Activated T-cell treated with anti-CD3 and anti-CD28 coated beads for 24 hours (primary cell): ENCODE data around the gene ECT2L.

Experiments
- DNase-seq: peaks from one replicate; pipeline ENCODE4 v3.0.0-alpha.2; 2020; ENCODE audit warnings: low read depth

The ECT2L gene, protein sequence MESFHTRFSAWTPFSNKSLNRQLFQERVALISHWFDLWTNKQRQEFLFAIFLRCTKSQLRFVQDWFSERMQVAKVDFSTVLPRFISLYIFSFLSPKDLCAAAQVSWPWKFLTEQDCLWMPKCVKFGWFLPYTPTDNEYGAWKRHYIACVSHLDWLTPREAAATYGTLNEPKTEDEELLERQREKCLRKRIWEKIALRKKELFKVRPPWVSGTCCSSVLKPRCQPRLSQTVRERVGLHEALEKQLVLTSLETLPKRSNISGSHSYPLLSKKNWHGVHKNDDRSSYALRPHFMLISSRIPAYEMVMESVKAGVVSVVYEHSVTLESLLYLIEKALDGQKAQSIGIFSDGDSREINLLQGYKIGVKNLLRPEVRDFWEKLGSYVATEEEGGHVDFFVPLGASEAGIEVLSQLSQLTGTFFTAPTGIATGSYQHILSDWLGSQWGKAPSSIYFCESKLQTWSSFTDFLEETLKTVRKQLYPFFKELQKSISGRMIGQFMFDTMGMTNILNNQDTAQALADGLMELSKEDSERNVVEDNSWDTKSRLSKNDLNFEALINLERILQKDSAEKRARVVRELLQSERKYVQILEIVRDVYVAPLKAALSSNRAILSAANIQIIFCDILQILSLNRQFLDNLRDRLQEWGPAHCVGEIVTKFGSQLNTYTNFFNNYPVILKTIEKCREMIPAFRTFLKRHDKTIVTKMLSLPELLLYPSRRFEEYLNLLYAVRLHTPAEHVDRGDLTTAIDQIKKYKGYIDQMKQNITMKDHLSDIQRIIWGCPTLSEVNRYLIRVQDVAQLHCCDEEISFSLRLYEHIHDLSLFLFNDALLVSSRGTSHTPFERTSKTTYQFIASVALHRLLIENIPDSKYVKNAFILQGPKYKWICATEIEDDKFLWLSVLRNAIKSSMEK

DNA sequence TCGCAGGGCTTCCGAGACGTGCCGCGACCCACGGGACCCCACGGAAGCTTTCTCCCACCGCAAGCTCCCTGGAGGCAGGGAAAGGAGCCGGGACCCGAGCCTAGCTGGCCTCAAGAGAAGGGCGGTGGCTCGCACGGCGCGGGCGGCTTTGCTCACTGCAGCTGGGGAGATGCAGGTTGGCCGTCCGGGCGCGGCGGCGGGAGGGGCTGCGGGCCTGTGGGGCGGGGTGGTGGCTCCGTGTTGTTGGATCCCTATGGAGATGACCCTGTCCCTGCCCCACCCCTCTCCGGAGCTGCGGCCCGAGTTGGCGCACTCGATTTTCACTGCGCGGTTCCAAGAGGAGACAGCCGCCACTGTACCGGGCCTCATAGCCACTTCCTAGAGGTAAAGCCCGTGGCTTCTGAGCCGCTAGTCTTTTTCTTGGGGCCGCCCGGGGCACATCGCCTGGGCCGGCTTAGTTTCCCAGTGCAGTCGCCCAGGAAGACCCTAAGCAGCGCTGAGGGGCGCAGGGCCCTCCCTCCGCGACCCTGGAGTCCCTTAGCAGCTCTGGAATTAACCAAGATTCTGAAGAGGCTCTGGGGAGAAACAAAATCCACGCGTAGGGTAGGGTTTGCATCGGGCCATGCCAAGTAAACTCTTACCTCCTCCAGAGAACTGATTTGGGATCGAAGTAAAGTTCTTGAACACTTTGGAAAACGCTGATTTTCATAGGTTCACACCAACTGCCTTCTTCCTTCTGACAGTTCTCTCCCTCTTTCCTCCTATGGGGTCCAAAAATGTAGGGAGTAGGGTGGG is at the start of gene ECT2L:
TSS of gene ECT2L (plus strand) at position 279 of the 795 bp plus-strand sequence. CDS start 17,188 bp downstream, outside the sequence.
- DNase-seq: no peak

DNA sequence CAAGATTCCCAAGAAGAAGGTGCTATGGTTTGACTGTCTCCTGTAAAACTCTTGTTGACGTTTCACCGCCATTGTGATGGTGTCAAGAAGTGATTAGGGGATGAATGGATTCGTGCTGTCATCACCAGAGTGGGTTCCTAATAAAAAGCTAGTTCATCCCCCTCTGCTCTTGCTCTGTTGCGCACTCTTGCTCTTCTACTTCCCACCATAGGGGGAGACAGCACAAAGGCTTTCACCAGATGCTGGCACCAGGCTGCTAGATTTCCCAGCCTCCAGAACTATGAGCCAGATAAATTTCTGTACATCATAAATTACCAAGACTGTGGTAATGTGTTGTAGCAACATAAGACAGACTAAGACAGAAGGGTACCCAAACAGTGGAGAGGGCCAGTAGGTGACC is 43.9 kb upstream of the ECT2L start:
- no peak for DNase-seq

DNA sequence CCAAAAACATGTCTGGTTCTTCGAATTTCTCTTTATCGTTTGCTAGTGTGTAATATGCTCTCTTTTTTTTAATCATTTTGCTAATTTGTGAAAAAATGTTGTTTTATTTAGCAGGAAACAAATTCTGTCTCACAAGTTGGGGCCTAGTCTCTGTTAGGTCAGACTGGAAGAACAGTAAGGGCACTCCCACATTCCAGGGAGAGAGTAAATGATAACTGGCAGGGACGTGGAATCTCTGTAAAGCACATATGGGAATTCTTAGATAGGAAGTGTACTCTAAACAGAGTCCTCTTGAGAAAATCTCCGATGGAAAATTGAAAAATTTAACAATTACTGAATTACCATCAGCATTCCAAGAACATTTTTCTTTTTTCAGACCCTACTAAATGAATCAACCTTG is 38.8 kb upstream of the ECT2L start:
- DNase-seq: no peak

DNA sequence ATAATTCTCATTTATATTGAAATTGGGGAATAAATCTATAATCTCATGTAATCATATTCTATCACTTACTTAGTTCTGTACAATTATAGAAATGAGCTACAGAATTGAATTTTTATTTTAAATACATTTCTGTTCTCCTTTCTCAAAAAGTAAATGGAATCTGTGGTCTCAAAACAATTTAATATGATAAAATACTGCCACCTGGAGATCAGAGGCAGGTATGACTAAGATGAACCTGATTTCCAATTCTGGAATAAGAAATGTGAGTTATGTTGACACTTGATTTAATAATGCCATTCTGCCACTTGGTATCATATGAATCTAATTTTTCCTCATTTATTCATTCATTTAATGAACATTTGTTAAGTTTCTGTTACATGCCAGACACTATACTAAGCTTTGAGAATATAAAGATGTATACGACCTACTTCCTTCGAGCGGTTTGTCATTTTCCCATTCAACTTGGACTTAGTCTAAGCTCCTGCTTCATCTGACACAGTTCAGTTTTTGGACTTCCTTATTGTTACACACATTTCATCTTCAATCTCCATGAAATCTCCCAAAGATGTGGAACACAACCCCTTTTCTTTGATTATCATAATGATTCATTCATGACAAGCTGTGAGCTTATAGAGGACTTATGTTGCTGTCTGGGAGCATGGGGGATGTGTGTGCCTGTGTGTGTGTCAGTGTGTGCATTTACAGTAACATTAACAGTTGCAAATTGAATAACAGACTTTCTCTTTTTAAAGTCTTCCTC is 29.8 kb upstream of the ECT2L start:
- DNase-seq: no peak

DNA sequence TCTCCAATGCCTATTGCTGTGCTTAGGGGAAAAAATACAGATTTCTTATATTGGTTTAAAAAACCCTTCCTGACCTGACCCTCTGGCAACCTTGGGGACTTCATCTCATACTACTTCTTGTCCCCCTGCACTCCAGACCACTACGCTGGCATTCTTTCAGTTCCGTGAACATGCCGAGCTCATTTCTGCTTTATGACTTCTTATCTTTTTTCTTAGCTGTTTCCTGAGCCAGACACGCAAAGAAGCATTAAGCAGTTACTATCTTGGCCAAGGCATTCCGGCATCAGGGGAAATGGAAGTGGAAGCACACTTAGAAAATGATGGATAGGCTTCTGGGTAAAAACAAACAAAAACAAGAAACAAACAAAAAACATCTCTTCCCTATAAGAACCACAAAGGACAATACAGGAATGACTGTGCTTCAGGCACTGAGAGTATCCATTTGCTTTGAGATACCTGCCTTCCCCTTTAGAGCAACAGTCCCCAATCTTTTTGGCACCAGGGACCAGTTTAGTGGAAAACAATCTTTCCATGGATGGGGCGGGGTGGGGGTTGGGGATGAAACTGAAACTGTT is 26.7 kb upstream of the ECT2L start:
- no peak for DNase-seq

DNA sequence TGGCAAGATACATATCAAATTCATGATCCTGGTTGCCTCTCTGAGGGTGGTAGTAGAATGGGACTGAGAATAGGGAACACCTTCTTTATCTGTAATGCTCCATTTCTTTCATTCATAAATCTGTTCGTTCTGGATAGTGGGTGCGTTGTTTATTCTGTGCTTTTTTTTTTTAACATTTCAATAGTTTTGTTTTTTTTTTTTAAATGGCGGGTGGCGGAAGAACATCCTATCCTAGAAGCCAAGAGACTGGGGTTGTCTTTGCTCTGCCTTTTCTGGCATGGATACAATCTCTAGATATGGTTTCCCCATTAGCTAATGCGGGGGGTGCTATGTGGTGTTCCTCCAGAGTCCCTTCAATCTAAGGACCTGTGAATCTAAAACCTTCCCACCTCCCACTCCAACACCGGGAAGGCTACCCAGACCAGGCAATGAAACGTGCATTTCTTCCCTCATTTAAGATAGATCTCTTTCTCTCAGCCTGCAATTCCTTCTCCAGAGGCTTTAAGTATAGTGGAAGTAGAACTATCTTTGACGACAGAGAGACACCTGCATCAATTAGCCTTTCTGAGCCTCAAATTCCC is 23.2 kb upstream of the ECT2L start:
- DNase-seq: no peak

DNA sequence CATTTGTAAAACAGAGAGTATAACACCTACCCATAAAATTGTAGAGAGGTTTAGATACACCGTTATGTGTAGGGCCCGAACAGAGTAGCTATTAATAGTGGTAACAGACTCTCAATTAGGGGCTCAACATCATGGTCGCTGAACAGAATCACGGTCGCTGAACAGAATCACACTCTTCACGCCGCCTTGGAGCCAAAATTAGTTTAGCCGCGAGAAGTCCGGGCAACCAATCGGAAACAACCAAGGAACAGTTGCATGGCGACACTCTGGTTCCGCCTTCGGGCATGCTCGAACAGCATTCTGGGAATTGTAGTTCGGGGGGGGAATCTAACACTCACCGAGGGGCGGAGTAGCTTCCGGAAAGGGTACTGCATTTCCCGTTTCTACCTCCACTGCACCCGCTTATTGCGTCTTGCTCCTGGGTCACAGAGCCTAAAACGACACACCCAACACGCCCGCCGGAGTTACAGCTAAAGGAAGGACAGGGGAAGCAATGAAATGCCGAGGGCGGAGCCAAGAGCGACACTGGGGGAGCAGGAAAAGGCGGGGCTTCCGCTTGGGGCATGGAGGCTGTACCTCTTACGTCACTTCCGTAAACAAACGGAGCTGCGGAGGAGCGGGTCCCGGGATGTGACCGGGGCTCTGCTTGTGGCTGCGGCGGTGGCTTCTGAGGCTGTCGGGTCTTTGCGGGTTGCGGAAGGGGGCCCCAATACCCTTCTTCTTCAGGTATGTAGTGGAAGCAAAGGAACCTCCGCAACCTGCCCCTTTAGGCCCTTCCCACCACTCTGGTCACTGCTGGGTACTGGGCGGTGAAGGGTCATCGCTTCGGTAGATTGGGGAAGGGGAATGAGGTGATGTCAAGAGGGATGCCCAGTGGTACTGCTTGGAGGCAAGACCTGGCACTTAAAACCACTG is 22.5 kb upstream of the ECT2L start, which contains the start of gene CCDC28A:
TSS of gene CCDC28A (plus strand) at position 593 of the 915 bp plus-strand sequence. CDS start 2,352 bp downstream, outside the sequence.
- DNase-seq: peak; percentile 89

DNA sequence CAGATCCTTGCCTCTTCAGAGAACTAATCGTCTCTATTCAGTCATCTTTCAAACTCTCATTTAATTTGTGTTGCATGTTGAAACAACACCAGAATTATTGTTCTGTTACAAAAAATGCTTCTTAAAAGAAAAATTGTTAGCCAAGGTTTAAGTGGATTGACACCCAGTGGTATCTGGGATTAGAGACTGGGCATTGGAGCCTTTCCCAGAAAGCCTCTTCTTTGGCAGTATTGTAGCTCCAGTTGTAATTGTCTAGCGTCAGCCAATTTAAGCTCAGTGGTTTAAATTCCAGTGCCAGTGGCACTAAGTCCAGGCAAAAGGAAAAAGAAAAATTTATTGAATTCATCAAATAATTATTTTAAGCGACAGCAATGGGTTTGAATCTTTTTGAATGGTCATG is 21.5 kb upstream of the ECT2L start:
- DNase-seq: no peak

DNA sequence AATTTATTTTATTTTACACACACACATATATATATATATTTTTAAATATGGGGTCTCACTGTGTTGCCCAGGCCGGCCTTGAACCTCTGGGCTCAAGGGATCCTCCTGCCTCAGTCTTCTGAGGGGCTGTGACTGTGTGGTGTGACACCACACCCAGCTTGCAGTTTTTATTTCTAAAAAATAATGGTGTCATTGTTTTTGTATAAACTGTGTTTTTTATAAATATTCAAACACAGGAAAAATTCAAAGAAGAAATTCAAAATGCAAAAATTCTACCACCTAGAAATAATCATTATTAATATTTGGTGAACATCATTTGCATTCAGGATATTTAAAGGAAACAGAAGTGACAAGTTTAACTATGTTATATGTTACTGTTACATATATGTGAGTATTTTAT is 19.2 kb upstream of the ECT2L start:
- no peak for DNase-seq

DNA sequence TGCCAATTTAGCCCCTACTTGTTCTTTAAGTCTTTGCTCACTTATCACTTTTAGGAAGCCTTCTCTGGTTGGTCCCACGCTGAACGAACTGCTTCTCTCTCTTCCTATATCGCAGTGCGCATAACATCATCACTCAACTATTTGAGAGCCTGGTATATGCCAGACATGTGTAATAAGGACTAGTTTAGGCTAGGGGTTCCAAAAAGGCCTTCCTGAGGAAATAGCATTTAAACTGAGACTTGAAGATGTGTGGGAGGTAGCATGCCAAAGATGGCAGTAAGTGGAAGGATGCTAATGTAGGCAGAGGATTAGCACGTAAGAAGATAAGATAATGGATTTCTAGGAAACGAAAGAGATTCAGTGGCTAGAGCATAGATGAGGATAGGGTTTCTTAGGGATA is 17.6 kb upstream of the ECT2L start:
- DNase-seq: no peak

DNA sequence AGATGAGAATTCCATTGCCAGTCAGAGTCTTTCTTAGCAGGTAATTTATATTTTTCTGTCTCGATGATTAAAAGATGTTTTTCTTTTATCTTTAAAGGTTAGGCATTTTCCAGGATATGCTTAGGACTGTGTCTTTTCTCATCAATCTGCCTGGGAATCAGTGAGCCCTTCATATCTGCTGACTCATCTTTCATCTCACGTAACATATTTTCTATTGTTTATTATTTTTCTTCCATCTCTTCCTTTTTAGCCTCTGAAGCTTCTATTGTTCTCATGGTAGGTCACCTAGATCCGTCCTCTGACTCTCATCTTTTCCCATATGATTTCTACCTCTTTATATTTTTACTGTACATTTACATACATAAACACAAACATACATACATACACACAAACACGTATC is 13.6 kb upstream of the ECT2L start:
- DNase-seq: no peak

DNA sequence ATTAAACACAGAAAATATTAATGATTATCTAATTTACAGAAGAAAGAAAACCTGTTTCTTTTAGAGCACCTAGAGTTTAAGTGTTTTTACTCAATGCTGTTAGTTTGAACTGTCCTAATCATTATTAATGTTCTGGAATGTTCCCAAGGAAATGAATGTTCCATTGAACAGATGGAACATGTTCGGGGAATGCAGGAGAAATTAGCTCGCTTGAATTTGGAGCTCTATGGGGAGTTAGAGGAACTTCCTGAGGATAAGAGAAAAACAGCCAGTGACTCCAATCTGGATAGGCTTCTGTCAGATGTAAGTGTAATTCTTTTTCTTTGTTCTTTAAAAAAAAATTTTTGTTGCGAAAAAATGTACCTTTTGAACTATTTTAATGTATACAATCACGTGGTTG is 10.8 kb upstream of the ECT2L start:
- no peak for DNase-seq

DNA sequence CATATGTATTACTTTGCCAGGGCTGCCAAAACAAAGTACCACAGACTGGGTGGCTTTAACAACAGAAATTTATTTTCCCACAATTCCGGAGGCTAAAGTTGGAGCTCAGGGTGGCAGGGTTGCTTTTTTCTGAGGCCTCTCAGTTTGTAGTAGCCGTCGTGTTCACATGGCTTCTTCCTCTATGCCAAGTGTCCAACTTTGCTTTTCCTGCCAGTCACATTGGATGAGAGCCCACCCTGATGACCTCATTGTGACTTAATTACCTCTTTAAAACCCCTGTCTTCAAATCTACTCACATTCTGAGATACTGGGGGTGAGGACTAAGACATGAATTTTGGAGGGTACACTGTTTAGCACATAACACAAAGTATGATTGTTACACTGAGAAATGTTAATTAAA is 9.9 kb upstream of the ECT2L start:
- DNase-seq: no peak

DNA sequence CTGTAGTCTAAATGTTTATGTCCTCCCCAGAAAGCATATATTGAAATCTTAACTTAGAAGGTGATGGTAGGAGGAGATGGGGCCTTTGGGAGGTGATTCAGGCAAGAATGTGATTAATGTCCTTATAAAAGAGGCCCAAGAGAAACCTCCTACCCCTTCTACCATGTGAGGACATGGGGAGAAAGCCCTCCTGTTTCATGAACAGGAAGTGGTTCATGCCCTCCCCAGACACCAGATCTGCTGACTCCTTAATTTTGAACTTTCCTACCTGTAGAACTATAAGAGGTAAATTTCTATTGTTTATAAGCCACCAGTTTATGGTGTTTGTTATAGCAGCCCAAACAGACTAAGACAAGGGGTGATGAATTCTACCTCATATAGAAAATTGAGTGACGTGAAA is 8.7 kb upstream of the ECT2L start:
- no peak for DNase-seq

DNA sequence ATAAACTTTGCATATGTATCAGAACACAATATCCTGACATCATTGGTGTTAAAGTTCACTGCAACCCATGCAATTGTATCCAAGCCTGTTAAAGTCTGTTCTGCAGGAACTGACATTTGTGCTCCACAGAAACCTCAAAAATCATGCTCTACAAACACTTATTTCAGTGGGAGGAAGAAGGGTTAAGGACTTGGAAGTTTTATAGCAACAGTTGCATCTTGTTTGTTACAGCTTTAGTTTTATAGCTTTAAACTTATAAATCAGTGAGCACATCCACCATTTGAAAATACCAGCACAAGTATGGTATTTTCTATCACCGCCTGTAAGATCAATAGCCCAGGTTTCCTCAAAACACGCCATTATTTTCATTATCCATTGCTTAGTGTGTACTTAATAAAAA is 884 bp downstream of the ECT2L start:
- no peak for DNase-seq

DNA sequence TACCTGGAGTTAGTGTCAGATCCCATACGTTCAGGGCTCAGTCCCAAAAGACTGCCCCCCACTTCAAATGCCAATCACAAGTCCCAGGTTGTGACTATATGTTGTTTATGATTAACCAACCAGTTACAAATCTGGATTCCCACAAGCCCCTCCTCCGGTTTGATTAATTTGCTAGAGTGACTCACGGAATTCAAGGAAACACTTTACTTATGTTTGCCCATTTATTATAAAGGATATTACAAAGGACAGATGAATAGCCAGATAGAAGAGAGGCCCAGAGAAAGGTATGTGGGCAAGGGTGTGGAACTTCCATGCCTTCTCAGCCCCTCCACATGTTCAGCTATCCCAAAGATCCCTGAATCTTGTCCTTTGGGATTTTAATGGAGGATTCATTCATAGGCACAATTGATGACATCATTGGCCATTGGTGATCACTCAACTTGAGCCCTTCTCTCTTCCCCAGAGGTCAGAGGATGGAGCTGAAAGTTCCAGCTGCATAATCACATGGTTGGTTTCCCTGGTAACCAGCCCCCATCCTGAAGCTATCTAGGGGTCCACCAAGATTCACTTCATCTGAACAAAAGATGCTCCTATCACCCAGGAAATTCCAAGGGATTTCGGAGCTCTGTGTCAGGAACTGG is 2.0 kb downstream of the ECT2L start:
- DNase-seq: no peak

DNA sequence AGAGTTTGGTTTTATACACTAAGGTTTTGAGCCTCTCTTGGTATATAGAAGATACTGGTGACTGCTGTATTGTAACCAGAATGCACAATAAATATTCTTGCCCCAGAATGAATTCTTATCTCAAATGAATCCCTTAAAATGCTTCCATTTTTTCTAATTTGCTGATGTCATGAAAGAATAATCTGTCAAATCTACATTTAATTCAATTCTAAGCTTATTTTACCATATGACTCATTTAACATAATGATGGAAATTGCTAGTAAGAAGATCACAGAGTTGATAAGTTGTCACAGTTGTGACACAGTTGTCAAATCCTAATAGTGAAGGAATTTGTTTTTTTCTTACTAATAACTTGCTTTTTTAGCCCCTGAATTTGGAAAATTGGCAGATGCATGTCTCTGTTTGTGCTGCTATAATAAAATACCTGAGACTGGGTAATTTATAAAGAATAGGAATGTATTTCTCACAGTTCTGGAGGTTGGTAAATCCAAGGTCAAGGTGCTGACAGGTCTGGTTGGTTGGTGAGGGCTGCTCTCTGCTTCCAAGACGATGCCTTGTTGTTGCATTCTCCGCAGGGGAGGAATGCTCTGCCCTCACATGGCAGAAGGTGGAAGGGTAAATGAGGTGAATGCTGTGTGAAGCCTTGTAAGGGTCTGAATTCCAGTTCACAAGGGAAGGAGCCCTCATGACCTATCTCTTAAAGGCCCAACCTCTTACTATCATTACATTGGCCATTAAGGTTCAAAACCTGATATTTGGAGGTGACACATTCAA is 4.7 kb downstream of the ECT2L start:
- DNase-seq: no peak

DNA sequence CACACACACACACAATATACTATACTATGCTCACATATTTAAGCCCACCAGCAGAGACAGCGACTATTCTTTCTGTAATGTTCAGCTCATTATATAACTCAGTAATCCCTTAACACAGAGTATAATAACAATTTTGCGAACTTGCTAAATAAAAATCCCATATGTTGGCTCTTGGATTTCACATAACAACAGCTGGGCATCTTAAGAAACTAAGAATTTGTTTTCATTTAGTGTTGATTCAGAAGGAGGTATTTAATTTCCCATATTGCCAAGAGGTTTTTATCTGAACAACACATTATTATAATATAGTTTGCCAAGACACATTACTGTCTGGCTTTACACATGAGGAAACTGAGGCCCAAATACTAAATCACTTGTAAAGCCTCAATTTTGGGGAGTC is 7.4 kb downstream of the ECT2L start:
- DNase-seq: no peak
